IMR-90 (cell line): ENCODE measurements around the gene KCNK18. TPM values are rescaled to one million over a fixed set of nuclear protein-coding genes. Genes with fewer than 3 reads are reported as not detected.

ENCODE experiments used
- ATAC-seq: fragments of 200-7000 bp; cut with Tn5 transposase; 2 replicates; pipeline ENCODE4 v1.9.1; 2020; ENCODE audit warnings: low read depth, mild to moderate bottlenecking, moderate library complexity
- BruUV-seq: library from RNA; stranded (reverse); fragments of 400-500 nt; replicated peaks from 2 replicates; lab custom pipeline; 2021; lab: Mats Ljungman, UMichigan
- CTCF ChIA-PET: fragments of 300-600 bp; formaldehyde crosslinking; extraction: SDS; loops from one replicate; lab custom pipeline; 2021; ENCODE audit warnings: antibody characterized with exemption; lab: Yijun Ruan, JAX
- POLR2A ChIA-PET: fragments of 300-600 bp; sonication (Branson Sonifier 250); formaldehyde crosslinking; loops from one replicate; lab custom pipeline; 2022; ENCODE audit warnings: antibody characterized with exemption; ENCODE audit not compliant: unreplicated experiment; lab: Charles Lee
- DNase-seq: peaks from one replicate; pipeline ENCODE4 v3.0.0; 2013
- H2AFZ ChIP-seq: replicated peaks from 2 replicates; pipeline ENCODE3; 2013; ENCODE audit warnings: low read length, mild to moderate bottlenecking; ENCODE audit not compliant: poor library complexity
- H2AK5ac ChIP-seq: 2 replicates; pipeline ENCODE4 v1.6.1; 2013; ENCODE audit warnings: low read depth, low read length, inconsistent platforms
- H2AK9ac ChIP-seq: replicated peaks from 2 replicates; pipeline ENCODE3; 2013; ENCODE audit warnings: mild to moderate bottlenecking, low read depth, low read length, moderate library complexity; ENCODE audit not compliant: poor library complexity
- H2BK120ac ChIP-seq: 2 replicates; pipeline ENCODE4 v1.6.1; 2013; ENCODE audit warnings: low read depth, low read length, inconsistent platforms
- H2BK15ac ChIP-seq: 3 replicates; pipeline ENCODE4 v1.6.1; 2013; ENCODE audit warnings: low read depth, low read length, inconsistent platforms
- H2BK20ac ChIP-seq: 2 replicates; pipeline ENCODE4 v1.6.1; 2013; ENCODE audit warnings: low read depth, mild to moderate bottlenecking, inconsistent platforms, low read length, moderate library complexity
- H2BK5ac ChIP-seq: 2 replicates; pipeline ENCODE4 v1.6.1; 2013; ENCODE audit warnings: mild to moderate bottlenecking, low read depth, low read length, inconsistent platforms; ENCODE audit not compliant: poor library complexity, severe bottlenecking
- H3K14ac ChIP-seq: replicated peaks from 2 replicates; pipeline ENCODE4 v1.6.1; 2013; ENCODE audit warnings: low read depth, low read length, inconsistent platforms
- H3K18ac ChIP-seq: 2 replicates; pipeline ENCODE4 v1.6.1; 2013; ENCODE audit warnings: low read depth, low read length, control low read depth
- H3K23ac ChIP-seq: 2 replicates; pipeline ENCODE4 v1.6.1; 2013; ENCODE audit warnings: low read depth, low read length, inconsistent platforms
- H3K27ac ChIP-seq: 2 replicates; pipeline ENCODE4 v1.5.1; 2013; ENCODE audit warnings: mild to moderate bottlenecking, control low read depth, low read length; ENCODE audit not compliant: insufficient read depth
- H3K27me3 ChIP-seq: 2 replicates; pipeline ENCODE4 v1.6.1; 2013; ENCODE audit warnings: low read length; ENCODE audit not compliant: control insufficient read depth, insufficient read depth
- H3K36me3 ChIP-seq: 2 replicates; pipeline ENCODE4 v1.6.1; 2013; ENCODE audit warnings: low read length, mixed read lengths; ENCODE audit not compliant: control insufficient read depth, insufficient read depth
- H3K4ac ChIP-seq: 2 replicates; pipeline ENCODE4 v1.6.1; 2013; ENCODE audit warnings: low read depth, low read length, inconsistent platforms
- H3K4me1 ChIP-seq: 2 replicates; pipeline ENCODE4 v1.6.1; 2013; ENCODE audit warnings: low read length, mixed read lengths; ENCODE audit not compliant: control insufficient read depth, insufficient read depth
- H3K4me2 ChIP-seq: 2 replicates; pipeline ENCODE4 v1.6.1; 2013; ENCODE audit warnings: low read depth, mild to moderate bottlenecking, control low read depth, low read length, moderate library complexity
- H3K4me3 ChIP-seq: 2 replicates; pipeline ENCODE4 v1.5.1; 2013; ENCODE audit warnings: low read depth, mild to moderate bottlenecking, control low read depth, low read length, moderate library complexity; ENCODE audit not compliant: insufficient read depth
- H3K56ac ChIP-seq: 2 replicates; pipeline ENCODE4 v1.6.1; 2013; ENCODE audit warnings: low read length, inconsistent platforms; ENCODE audit not compliant: insufficient read depth; ENCODE audit errors: extremely low read depth
- H3K79me1 ChIP-seq, 2 experiments: 2 replicates each; pipeline ENCODE4 v1.6.1; 2013; ENCODE audit warnings: low read length in 2 of 2, inconsistent platforms in 1 of 2, low read depth in 1 of 2
- H3K9ac ChIP-seq: 2 replicates; pipeline ENCODE4 v1.6.1; 2013; ENCODE audit warnings: low read depth, low read length, control low read depth
- H3K9me1 ChIP-seq: 2 replicates; pipeline ENCODE4 v1.6.1; 2013; ENCODE audit warnings: low read length, inconsistent platforms; ENCODE audit not compliant: insufficient read depth
- H3K9me3 ChIP-seq: 2 replicates; pipeline ENCODE4 v1.6.1; 2013; ENCODE audit warnings: low read length; ENCODE audit not compliant: control insufficient read depth, insufficient read depth
- H4K20me1 ChIP-seq: 2 replicates; pipeline ENCODE4 v1.6.1; 2013; ENCODE audit warnings: low read length, inconsistent platforms; ENCODE audit not compliant: insufficient read depth
- H4K5ac ChIP-seq: 2 replicates; pipeline ENCODE4 v1.6.1; 2013; ENCODE audit warnings: mild to moderate bottlenecking, low read depth, low read length, control low read depth
- H4K8ac ChIP-seq, 2 experiments: 2 replicates each; pipeline ENCODE4 v1.6.1; 2013; ENCODE audit warnings: low read depth in 2 of 2, low read length in 2 of 2, control low read depth in 1 of 2, inconsistent platforms in 1 of 2
- H4K91ac ChIP-seq: 2 replicates; pipeline ENCODE4 v1.6.1; 2013; ENCODE audit warnings: low read depth, low read length, inconsistent platforms; ENCODE audit not compliant: insufficient read depth
- BHLHE40 ChIP-seq: fragments of 150-350 bp; IDR thresholded peaks from 2 replicates; pipeline ENCODE4 v1.6.1; 2016; ENCODE audit warnings: mild to moderate bottlenecking, low read depth, low read length
- CEBPB ChIP-seq: IDR thresholded peaks from 2 replicates; pipeline ENCODE4 v1.6.1; 2012; ENCODE audit warnings: low read depth, low read length, improper control_type of control experiment
- CTCF ChIP-seq: conservative IDR thresholded peaks from 2 replicates; pipeline ENCODE4 v1.5.1; 2012; ENCODE audit warnings: mild to moderate bottlenecking, low read depth, low read length, improper control_type of control experiment
- ELK1 ChIP-seq: fragments of 150-350 bp; IDR thresholded peaks from 2 replicates; pipeline ENCODE4 v1.6.1; 2016; ENCODE audit warnings: low read depth, mild to moderate bottlenecking, low read length, moderate library complexity, borderline replicate concordance
- FOS ChIP-seq: fragments of 150-350 bp; IDR thresholded peaks from 2 replicates; pipeline ENCODE4 v1.6.1; 2016; ENCODE audit warnings: low read depth, low read length
- MAZ ChIP-seq: IDR thresholded peaks from 2 replicates; pipeline ENCODE4 v1.6.1; 2012; ENCODE audit warnings: low read depth, mild to moderate bottlenecking, low read length, improper control_type of control experiment, moderate library complexity, borderline replicate concordance
- MXI1 ChIP-seq: IDR thresholded peaks from 2 replicates; pipeline ENCODE4 v1.6.1; 2012; ENCODE audit warnings: low read depth, mild to moderate bottlenecking, low read length, moderate library complexity, borderline replicate concordance
- POLR2A ChIP-seq: IDR thresholded peaks from 2 replicates; pipeline ENCODE4 v1.6.1; 2012; ENCODE audit warnings: mild to moderate bottlenecking, low read depth, low read length
- RAD21 ChIP-seq: IDR thresholded peaks from 2 replicates; pipeline ENCODE4 v1.6.1; 2012; ENCODE audit warnings: low read length, improper control_type of control experiment
- RFX5 ChIP-seq: IDR thresholded peaks from 2 replicates; pipeline ENCODE4 v1.8.0; 2012; ENCODE audit warnings: low read depth, mild to moderate bottlenecking, low read length, moderate library complexity
- SMC3 ChIP-seq: fragments of 150-350 bp; IDR thresholded peaks from 2 replicates; pipeline ENCODE4 v1.6.1; 2016; ENCODE audit warnings: low read depth, mild to moderate bottlenecking, antibody characterized with exemption, low read length, moderate library complexity
- WGBS, 2 experiments: methylation state at CpG; one replicate each; pipeline versions ENCODE4 v1.1.5 to v1.1.7; 2013; ENCODE audit warnings: missing lambda C conversion rate in 2 of 2; ENCODE audit not compliant: insufficient read length in 1 of 2; ENCODE audit errors: extremely low coverage in 2 of 2; 5-methylcytosine and 5-hydroxymethylcytosine counted together
- dilution Hi-C: fragments of 300-500 bp; cut with HindIII; formaldehyde crosslinking; loops from one replicate; pipeline ENCODE4 v1.14.3; 2018; ENCODE audit warnings: low sequenced_read_pairs; ENCODE audit not compliant: unreplicated experiment
- in situ Hi-C: fragments of 300-500 bp; cut with MboI; formaldehyde crosslinking; loops from 3 replicates; pipeline ENCODE4 v1.14.3; 2019; ENCODE audit warnings: low sequenced_read_pairs, inconsistent platforms, mixed read lengths
- intact Hi-C: fragments of 100-400 bp; cut with micrococcal nuclease; formaldehyde crosslinking; loops from 2 replicates; pipeline ENCODE4 v1.10.0; 2022
- polyA plus RNA-seq, 3 experiments: library from polyadenylated mRNA; depleted of rRNA; stranded (reverse); fragments of >200 nt; gene quantifications; 2 replicates each; pipeline ENCODE4 v1.2.3, GENCODE V29; 2012; ENCODE audit warnings: low replicate concordance in 1 of 3
- total RNA-seq: library from RNA; depleted of rRNA; stranded (reverse); fragments of >200 nt; gene quantifications from 2 replicates; pipeline ENCODE4 v1.2.3, GENCODE V29; 2012

The KCNK18 gene
- total and polyA plus RNA-seq, 2 of the 4 experiments (the other 2 are of a cell fraction): not detected

DNA sequence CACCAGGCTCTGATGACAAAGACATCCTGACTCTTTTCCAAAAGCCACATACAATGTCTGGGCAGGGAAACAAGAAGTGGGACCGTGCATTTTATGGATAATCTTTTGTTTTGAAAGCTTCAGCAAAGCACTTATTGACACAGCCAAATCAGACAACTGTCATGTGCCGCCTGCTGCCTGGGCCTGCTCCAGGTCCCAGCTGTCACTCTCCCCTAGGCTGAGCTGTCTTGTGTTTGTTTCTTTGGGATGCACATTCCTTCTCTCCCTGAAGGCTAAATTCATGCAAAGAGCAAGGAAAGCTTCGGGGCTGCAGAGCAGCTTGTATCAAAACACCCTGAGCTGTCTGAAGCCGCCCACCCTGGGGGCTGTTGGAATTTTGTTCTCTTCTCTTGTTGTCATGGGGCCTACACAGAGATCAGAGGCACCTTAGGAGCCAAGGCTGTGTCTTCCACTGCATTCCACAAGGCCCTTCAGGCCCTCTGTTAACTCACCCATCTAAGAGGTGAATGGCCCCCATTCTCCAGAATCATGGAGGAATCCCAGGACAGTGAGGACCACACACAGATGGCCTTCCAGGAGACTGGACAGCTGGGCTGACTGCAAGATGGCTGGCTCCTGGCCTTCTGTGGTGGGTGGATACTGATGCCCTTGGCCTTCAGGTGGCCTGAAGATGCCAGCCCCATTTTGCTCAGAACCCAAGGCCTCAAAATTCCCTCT lies 25.8 kb downstream of the KCNK18 start:
- H2BK5ac ChIP-seq: no peak overlapping the region
- H4K5ac ChIP-seq: no peak overlapping the region
- no peak overlapping the region for H3K56ac ChIP-seq
- H2AK9ac ChIP-seq: no peak overlapping the region
- no TSS peak for BruUV-seq
- H3K23ac ChIP-seq: no peak overlapping the region
- no peak overlapping the region for H3K9ac ChIP-seq
- H2AFZ ChIP-seq: no peak overlapping the region
- no peaks in the 10 kb centered on the region for H3K36me3 ChIP-seq
- H3K4me2 ChIP-seq: no peak overlapping the region
- no peak overlapping the region for H2BK15ac ChIP-seq
- H3K27me3 ChIP-seq: no peaks in the 10 kb centered on the region; the same call in 1 of the 2 replicates
- TF ChIP-seq SMC3 (no peak), CEBPB (no peak), MXI1 (no peak), MAZ (no peak), FOS (no peak), BHLHE40 (no peak), RFX5 (no peak), POLR2A (no peak), RAD21 (no peak), ELK1 (no peak), CTCF (no peak)
- intact Hi-C loops (no loop called here), dilution Hi-C loops (no loop called here), in situ Hi-C loops (loop anchor here (5.0 to 25.0 kb wide), 2 partner anchors 94 to 1014 kb away; no protein-coding TSS in a partner anchor)
- ChIA-PET POLR2A (no interaction called here), CTCF (no interaction called here)
- H4K20me1 ChIP-seq: no peaks in the 10 kb centered on the region
- H3K79me1 ChIP-seq: no peaks in the 10 kb centered on the region
- no peak overlapping the region for H3K27ac ChIP-seq
- DNase-seq (no peak), ATAC-seq (no peak)
- no peak overlapping the region for H4K91ac ChIP-seq
- H3K14ac ChIP-seq: no peak overlapping the region
- H3K4me3 ChIP-seq: no peak overlapping the region
- no peak overlapping the region for H2BK120ac ChIP-seq
- H2AK5ac ChIP-seq: no peak overlapping the region
- no peak overlapping the region for H2BK20ac ChIP-seq
- H3K18ac ChIP-seq: no peak overlapping the region
- no peaks in the 10 kb centered on the region for H3K4me1 ChIP-seq
- no peak overlapping the region for H4K8ac ChIP-seq
- H3K4ac ChIP-seq: no peak overlapping the region
- 20% methylated on average over 1 of the region's 4 CpGs; no CpG with 5 or more reads in 1 of the 2 experiments for WGBS, 2 experiments
- H3K9me3 ChIP-seq: no peaks in the 10 kb centered on the region
- no peaks in the 10 kb centered on the region for H3K9me1 ChIP-seq
